ENCODE measurements around the gene CRYAB.
"Not testable (repeated sequence)": the region's sequence is repeated elsewhere in the genome, so short reads cannot be mapped to it uniquely, and the experiment has no call there.

Gene CRYAB

DNA sequence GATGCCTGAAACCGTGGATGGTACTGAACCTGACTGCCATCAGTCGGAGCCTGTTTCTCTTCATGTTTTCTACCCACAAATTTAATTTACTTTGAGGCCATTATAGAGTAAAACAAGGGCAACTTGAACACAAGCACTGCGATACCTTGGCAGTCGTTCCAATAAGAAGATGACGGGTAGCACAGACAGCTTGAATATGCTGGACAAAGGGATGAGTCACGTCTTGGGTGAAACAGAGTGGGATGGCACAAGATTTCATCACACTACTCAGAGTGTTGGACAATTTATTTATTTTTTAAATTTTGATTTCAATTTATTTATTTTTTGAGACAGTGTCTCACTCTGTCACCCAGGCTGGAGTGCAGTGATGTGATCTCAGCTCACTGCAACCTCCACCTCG is 31.3 kb upstream of the CRYAB start:
- Histone ChIP-seq H3K4me1 (ENCODE audit: insufficient read depth, low read length) (peaks cover 13% of the 10 kb centered on the region; the same call in 1 of the 2 replicates), H3K4me3 (ENCODE audit: low read length) (no peak overlapping the region), H3K9me3 (ENCODE audit: insufficient read depth, low read depth, low read length) (no peaks in the 10 kb centered on the region), H3K36me3 (ENCODE audit: insufficient read depth, low read depth, low read length) (no peaks in the 10 kb centered on the region), H3K9ac (ENCODE audit: low read depth, low read length) (no peak overlapping the region), H3K27me3 (ENCODE audit: insufficient read depth, low read length) (no peaks in the 10 kb centered on the region), H3K27ac (ENCODE audit: low read length) (no peak overlapping the region)

DNA sequence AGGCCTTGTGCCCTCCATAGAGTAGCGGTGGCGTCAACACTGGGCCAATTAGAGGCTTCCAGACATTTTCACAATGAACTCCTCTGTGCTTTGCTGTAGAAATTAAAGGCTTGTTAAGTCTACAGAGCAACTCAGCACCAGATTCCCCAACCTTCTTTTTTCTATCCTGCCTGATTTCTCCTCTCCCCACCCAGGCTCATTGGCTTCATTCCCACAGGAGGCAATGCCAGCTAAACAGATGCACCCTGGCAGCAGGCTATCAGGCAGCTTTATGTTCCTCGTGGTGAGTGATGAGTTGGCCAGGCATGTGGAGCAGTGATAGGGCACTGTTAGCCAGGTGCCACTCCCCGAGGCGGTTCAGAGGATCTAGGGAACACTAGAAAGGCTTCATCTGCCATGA is 30.4 kb upstream of the CRYAB start:
- Histone ChIP-seq H3K36me3 (ENCODE audit: insufficient read depth, low read depth, low read length) (no peaks in the 10 kb centered on the region), H3K4me1 (ENCODE audit: insufficient read depth, low read length) (peaks cover 17% of the 10 kb centered on the region; the same call in 1 of the 2 replicates), H3K27ac (ENCODE audit: low read length) (no peak overlapping the region), H3K27me3 (ENCODE audit: insufficient read depth, low read length) (no peaks in the 10 kb centered on the region), H3K9me3 (ENCODE audit: insufficient read depth, low read depth, low read length) (no peaks in the 10 kb centered on the region), H3K9ac (ENCODE audit: low read depth, low read length) (no peak overlapping the region), H3K4me3 (ENCODE audit: low read length) (no peak overlapping the region)

DNA sequence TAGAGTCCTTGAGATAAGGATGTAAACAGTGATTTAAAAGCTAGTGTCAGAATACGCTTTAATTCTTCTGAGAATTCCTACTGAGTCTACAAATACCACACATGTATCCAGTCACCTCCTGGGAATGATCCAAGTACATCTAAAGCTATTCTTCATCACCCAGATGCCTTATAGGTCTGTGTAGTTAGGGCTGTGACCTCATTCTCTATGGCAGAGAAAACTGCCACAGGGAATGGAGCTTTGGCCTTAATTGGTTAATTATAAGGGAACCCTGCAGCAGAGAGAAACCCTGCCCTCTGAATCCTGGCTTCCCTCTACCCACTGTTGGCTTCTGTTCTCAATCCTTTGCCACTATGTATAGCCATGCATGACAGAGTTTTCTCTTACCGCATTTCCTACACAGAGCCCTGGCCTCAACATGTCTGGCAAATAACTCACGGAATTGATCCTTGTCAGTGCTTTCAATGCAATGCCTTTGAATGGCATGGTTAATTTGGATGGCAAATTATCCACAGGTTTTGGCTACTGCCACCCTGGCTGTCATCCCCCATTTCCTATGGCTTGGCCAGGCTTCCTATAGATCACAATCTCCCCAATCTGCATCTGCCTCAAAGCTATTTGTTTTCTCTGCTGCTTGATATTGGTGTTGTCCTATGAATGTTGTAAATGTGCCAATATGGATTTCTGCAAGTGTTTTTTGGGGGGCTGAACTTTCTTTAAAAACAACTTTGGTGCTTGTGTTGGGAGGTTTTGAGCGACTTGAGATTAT is 28.4 kb upstream of the CRYAB start:
- no peak overlapping the region for H3K9ac ChIP-seq (ENCODE audit: low read depth, low read length)
- no peaks in the 10 kb centered on the region for H3K9me3 ChIP-seq (ENCODE audit: insufficient read depth, low read depth, low read length)
- H3K27me3 ChIP-seq (ENCODE audit: insufficient read depth, low read length) = no peaks in the 10 kb centered on the region
- no peaks in the 10 kb centered on the region for H3K36me3 ChIP-seq (ENCODE audit: insufficient read depth, low read depth, low read length)
- H3K4me3 ChIP-seq (ENCODE audit: low read length) = no peak overlapping the region
- H3K4me1 ChIP-seq (ENCODE audit: insufficient read depth, low read length) = peaks cover 22% of the 10 kb centered on the region; the same call in 1 of the 2 replicates
- H3K27ac ChIP-seq (ENCODE audit: low read length) = no peak overlapping the region

DNA sequence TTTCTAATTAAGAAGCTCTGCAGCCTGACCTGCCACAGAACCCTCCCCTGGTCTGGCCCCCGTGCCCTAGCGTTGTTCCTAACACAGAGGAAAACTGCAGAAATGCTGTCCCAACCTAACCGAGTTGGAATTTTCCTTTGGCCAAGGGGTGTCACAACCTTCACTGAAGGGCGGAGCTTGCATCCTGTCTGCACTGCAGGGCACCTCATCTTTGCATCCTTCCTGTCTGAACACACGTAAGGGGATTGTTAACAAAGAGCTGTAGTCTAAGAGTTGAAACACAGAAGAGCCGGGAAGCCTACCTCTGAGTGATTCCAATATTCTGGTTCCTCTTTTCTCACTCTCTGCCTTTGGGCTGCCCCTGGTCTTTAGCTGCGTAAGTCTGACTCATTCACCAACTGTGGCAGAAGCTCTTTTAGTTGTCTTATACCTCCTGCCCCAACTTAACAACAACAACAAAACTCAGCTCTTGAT is 27.2 kb upstream of the CRYAB start:
- Histone ChIP-seq H3K4me1 (ENCODE audit: insufficient read depth, low read length) (peaks cover 23% of the 10 kb centered on the region; the same call in 1 of the 2 replicates), H3K27me3 (ENCODE audit: insufficient read depth, low read length) (no peaks in the 10 kb centered on the region), H3K9ac (ENCODE audit: low read depth, low read length) (peak overlapping the region; percentile 84; the same call in 1 of the 2 replicates), H3K4me3 (ENCODE audit: low read length) (peak overlapping the region; percentile 78; the same call in 1 of the 2 replicates), H3K27ac (ENCODE audit: low read length) (no peak overlapping the region), H3K9me3 (ENCODE audit: insufficient read depth, low read depth, low read length) (no peaks in the 10 kb centered on the region), H3K36me3 (ENCODE audit: insufficient read depth, low read depth, low read length) (no peaks in the 10 kb centered on the region)

DNA sequence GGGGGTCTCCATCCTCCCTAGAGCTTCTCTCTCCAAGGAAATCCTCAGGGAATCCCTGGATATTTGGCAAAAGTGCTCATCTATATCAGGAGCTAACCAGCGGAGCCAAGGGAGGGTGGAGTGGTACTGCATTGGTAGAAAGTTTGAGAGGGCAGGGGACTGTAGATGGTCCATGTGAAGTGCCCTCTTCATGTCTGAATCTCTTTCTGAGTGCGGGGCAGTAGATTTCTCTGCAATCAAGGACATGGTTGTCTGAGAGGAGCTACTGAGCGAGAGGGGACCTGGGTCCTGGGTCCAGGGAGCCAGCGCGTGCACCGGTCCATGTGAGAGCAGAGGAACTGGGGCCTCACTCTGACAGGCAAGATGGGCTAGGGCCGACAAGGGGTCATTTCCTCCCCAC is 26.3 kb upstream of the CRYAB start:
- Histone ChIP-seq H3K4me3 (ENCODE audit: low read length) (peak overlapping the region; percentile 78), H3K9ac (ENCODE audit: low read depth, low read length) (peak overlapping the region; percentile 84; the same call in 1 of the 2 replicates), H3K4me1 (ENCODE audit: insufficient read depth, low read length) (peaks cover 23% of the 10 kb centered on the region; the same call in 1 of the 2 replicates), H3K9me3 (ENCODE audit: insufficient read depth, low read depth, low read length) (no peaks in the 10 kb centered on the region), H3K36me3 (ENCODE audit: insufficient read depth, low read depth, low read length) (no peaks in the 10 kb centered on the region), H3K27me3 (ENCODE audit: insufficient read depth, low read length) (no peaks in the 10 kb centered on the region), H3K27ac (ENCODE audit: low read length) (peak overlapping the region; percentile 57)

DNA sequence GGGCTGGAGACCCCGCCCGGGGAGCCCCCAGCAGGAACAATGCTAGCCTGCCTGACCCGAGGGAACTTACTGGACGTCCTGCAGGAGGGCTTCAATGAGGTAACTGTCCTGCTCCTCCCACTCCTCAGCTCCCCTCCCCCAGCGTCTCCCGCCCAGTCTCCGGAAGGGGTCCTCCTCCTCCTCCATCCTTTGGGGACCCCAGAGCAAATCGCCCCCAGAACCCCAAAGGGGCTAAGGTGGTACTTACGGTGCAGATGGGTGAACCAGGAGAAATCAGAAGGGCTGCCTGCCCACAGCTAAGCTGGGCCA is 25.8 kb upstream of the CRYAB start:
- Histone ChIP-seq H3K9ac (ENCODE audit: low read depth, low read length) (peak overlapping the region; percentile 84; the same call in 1 of the 2 replicates), H3K27me3 (ENCODE audit: insufficient read depth, low read length) (no peaks in the 10 kb centered on the region), H3K27ac (ENCODE audit: low read length) (peak overlapping the region; percentile 57), H3K4me3 (ENCODE audit: low read length) (peak overlapping the region; percentile 78), H3K36me3 (ENCODE audit: insufficient read depth, low read depth, low read length) (no peaks in the 10 kb centered on the region), H3K9me3 (ENCODE audit: insufficient read depth, low read depth, low read length) (no peaks in the 10 kb centered on the region), H3K4me1 (ENCODE audit: insufficient read depth, low read length) (peaks cover 23% of the 10 kb centered on the region; the same call in 1 of the 2 replicates)

DNA sequence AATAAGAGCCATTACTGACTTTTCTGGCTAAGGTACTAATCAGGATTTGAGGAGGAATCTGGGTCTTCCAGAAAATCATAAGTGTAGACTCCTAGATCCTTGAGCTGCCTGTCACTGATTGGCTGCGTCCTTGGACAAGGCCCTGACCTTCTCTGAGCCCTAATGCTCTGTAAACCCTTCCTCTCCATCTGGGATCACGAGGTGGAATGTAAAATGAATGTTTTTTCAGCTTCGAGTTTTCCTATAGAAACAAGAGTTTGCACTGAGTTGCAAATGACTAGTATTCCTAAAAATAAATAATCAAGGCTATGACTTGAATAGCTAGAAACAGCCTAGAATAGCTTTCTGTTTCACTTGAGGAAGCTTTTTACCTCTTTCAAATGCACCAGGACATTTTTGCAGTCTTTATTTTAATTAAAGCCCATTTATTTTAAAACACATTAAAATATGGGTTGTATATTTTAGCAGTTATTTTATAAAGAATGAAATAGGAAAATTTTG is 24.5 kb upstream of the CRYAB start:
- Histone ChIP-seq H3K9me3 (ENCODE audit: insufficient read depth, low read depth, low read length) (no peaks in the 10 kb centered on the region), H3K4me1 (ENCODE audit: insufficient read depth, low read length) (peaks cover 23% of the 10 kb centered on the region; the same call in 1 of the 2 replicates), H3K27me3 (ENCODE audit: insufficient read depth, low read length) (no peaks in the 10 kb centered on the region), H3K9ac (ENCODE audit: low read depth, low read length) (peak overlapping the region; percentile 84; the same call in 1 of the 2 replicates), H3K36me3 (ENCODE audit: insufficient read depth, low read depth, low read length) (no peaks in the 10 kb centered on the region), H3K27ac (ENCODE audit: low read length) (no peak overlapping the region), H3K4me3 (ENCODE audit: low read length) (peak overlapping the region; percentile 78)

DNA sequence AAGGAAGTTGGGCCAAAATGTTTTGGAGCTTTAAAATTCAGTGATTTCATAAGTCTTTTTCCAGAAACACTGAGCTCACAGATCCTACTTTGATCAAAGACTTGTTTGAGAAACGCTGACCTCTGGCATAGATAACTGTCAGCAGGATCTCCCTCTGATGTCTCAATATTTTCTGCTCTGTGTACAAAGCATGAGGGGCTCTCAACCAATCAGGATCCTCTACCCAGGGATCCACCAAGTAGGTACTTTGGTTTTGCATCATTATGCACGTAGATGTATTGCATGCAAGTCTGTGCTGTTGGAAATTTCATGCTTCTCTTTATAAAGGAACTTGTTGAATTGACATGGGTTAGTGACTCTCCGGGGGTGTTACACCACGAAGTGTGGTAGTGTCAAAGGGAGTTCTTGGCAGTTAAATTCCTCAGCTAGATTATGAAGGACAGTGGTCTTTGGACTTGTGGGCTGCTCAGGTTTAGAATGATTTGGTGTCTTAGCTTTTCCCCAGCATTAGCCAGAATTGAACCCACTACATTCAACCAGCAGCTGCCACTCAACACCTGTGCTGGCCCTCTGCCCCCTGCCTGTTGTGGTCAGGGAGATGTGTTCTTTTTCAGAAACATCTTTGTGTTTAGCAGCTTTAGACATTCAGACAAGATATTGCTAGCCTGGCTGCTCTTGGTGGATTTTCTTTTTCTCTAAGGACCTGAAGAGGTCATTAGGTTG is 23.9 kb upstream of the CRYAB start:
- H3K27ac ChIP-seq (ENCODE audit: low read length) = no peak overlapping the region
- no peaks in the 10 kb centered on the region for H3K27me3 ChIP-seq (ENCODE audit: insufficient read depth, low read length)
- no peak overlapping the region for H3K4me3 ChIP-seq (ENCODE audit: low read length)
- H3K36me3 ChIP-seq (ENCODE audit: insufficient read depth, low read depth, low read length) = no peaks in the 10 kb centered on the region
- no peaks in the 10 kb centered on the region for H3K9me3 ChIP-seq (ENCODE audit: insufficient read depth, low read depth, low read length)
- peaks cover 23% of the 10 kb centered on the region; the same call in 1 of the 2 replicates for H3K4me1 ChIP-seq (ENCODE audit: insufficient read depth, low read length)
- no peak overlapping the region for H3K9ac ChIP-seq (ENCODE audit: low read depth, low read length)

DNA sequence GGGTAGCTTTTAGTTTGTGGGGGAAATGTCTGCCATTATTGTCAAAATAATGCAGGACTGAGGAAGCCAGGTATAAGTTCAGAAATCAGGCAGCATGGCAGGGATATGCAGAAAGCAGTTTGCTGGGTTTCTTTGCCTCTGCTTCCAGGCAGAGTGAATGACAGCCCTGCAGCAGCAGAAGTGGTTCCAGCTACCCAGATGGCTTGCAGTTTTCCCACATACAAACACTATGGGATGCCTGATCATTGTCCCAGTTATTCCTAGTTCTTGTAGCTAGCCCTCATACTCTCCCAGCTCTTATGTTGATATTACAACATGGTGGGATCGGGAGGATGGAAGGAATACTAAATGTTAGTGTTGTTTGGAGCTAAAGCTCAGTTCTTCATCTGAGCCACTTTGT is 22.7 kb upstream of the CRYAB start:
- Histone ChIP-seq H3K9me3 (ENCODE audit: insufficient read depth, low read depth, low read length) (no peaks in the 10 kb centered on the region), H3K27ac (ENCODE audit: low read length) (no peak overlapping the region), H3K4me1 (ENCODE audit: insufficient read depth, low read length) (peaks cover 23% of the 10 kb centered on the region; the same call in 1 of the 2 replicates), H3K9ac (ENCODE audit: low read depth, low read length) (no peak overlapping the region), H3K36me3 (ENCODE audit: insufficient read depth, low read depth, low read length) (no peaks in the 10 kb centered on the region), H3K4me3 (ENCODE audit: low read length) (no peak overlapping the region), H3K27me3 (ENCODE audit: insufficient read depth, low read length) (no peaks in the 10 kb centered on the region)

DNA sequence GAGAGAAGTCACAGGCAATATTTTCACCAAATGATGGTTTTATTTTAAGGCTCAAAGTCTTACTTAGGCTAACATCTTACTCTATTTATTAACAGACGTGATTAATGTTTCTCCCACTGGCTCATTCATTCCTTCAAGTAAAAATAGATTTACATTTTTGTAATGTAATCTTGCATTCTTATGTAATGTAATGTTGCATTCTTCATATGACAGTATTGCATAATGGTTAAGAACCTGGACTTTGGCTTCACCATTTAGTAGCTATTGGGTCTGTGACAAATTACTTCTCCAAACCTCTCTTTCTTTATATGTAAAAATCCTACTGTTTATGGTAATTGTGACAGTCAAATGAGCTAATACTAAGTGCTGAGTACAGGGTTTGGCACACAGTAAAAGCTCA is 22.3 kb upstream of the CRYAB start:
- no peak overlapping the region for H3K9ac ChIP-seq (ENCODE audit: low read depth, low read length)
- no peaks in the 10 kb centered on the region for H3K9me3 ChIP-seq (ENCODE audit: insufficient read depth, low read depth, low read length)
- H3K36me3 ChIP-seq (ENCODE audit: insufficient read depth, low read depth, low read length) = no peaks in the 10 kb centered on the region
- H3K4me3 ChIP-seq (ENCODE audit: low read length) = no peak overlapping the region
- no peak overlapping the region for H3K27ac ChIP-seq (ENCODE audit: low read length)
- H3K4me1 ChIP-seq (ENCODE audit: insufficient read depth, low read length) = peaks cover 19% of the 10 kb centered on the region; the same call in 1 of the 2 replicates
- H3K27me3 ChIP-seq (ENCODE audit: insufficient read depth, low read length) = no peaks in the 10 kb centered on the region

DNA sequence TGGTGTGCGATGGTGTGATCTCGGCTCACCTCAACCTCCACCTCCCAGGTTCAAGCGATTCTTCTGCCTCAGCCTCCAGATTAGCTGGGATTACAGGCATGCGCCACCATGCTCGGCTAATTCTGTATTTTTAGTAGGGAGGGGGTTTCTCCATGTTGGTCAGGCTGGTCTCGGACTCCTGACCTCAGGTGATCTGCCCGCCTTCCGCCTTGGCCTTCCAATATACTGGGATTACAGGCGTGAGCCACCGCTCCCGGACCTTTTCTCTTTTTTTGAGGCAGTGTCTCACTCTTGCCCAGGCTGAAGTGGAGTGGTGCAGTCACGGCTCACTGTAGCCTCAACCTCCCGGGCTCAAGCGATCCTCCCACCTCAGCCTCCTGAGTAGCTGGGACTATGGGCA is 21.6 kb upstream of the CRYAB start:
- not testable (repeated sequence) for H3K9ac ChIP-seq (ENCODE audit: low read depth, low read length)

More for the DNA sequence above, 21.6 kb upstream of the CRYAB start:
- not testable (repeated sequence) for H3K36me3 ChIP-seq (ENCODE audit: insufficient read depth, low read depth, low read length); H3K27ac ChIP-seq (ENCODE audit: low read length); H3K4me3 ChIP-seq (ENCODE audit: low read length); H3K27me3 ChIP-seq (ENCODE audit: insufficient read depth, low read length); H3K9me3 ChIP-seq (ENCODE audit: insufficient read depth, low read depth, low read length)
- peaks cover 16% of the 10 kb centered on the region; the same call in 1 of the 2 replicates for H3K4me1 ChIP-seq (ENCODE audit: insufficient read depth, low read length)

All from iPS-20b (cell line).